Body of pancreas (tissue), 4 donors: ENCODE data around the gene SLC24A3. TPM values are rescaled to one million over a fixed set of nuclear protein-coding genes. Genes with fewer than 3 reads are reported as not detected.

ENCODE experiments used
- ATAC-seq: fragments of 150-250 bp; one replicate; pipeline ENCODE4 v1.9.1; 2016
- DNase-seq, 4 donors: peaks; one replicate each; pipeline ENCODE4 v3.0.0-alpha.2; 2019
- H3K27ac ChIP-seq, 4 donors: fragments of 200-600 bp; sonication (generic); 1 replicate in 3 of 4; 2 replicates in 1 of 4; pipeline versions ENCODE4 v1.5.1 to v1.6.1; 2016 to 2019; ENCODE audit warnings: mild to moderate bottlenecking in 1 of 4, mixed read lengths in 1 of 4, moderate library complexity in 1 of 4
- H3K27me3 ChIP-seq, 2 donors: fragments of 200-600 bp; sonication (generic); one replicate each; pipeline ENCODE4 v1.6.0; 2016; ENCODE audit warnings: mild to moderate bottlenecking in 1 of 2
- H3K36me3 ChIP-seq, 2 donors: fragments of 200-600 bp; sonication (generic); replicated peaks in 1 of 2; 2 replicates each; pipeline ENCODE4 v1.5.1; 2016; ENCODE audit warnings: low read depth in 2 of 2; ENCODE audit not compliant: insufficient read depth in 1 of 2
- H3K4me1 ChIP-seq: fragments of 200-600 bp; sonication (generic); one replicate; pipeline ENCODE4 v1.6.0; 2016
- H3K4me3 ChIP-seq, 2 donors: fragments of 200-600 bp; sonication (generic); 1 replicate in 1 of 2; 2 replicates in 1 of 2; pipeline ENCODE4 v1.5.1; 2016 to 2019
- H3K9me3 ChIP-seq, 3 donors: fragments of 200-600 bp; sonication (generic); 1 replicate in 2 of 3; 2 replicates in 1 of 3; pipeline ENCODE4 v1.5.1; 2016
- POLR2A ChIP-seq, 3 donors: fragments of 450-650 bp; IDR thresholded peaks; one replicate each; pipeline ENCODE4 v1.6.1; 2016; ENCODE audit warnings: antibody characterized with exemption in 3 of 3, mild to moderate bottlenecking in 2 of 3
- whole genome bisulfite sequencing, 2 donors: methylation state at CpG; one replicate each; pipeline ENCODE4 v1.1.5; 2017; 5-methylcytosine and 5-hydroxymethylcytosine counted together
- intact Hi-C: fragments of 100-400 bp; cut with DNase I; formaldehyde crosslinking; loops from one replicate; pipeline ENCODE4 v1.15.1; 2023
- total RNA-seq, 2 donors: library from RNA; depleted of rRNA; stranded (reverse); fragments of >200 nt; gene quantifications; one replicate each; pipeline ENCODE4 v1.1.0, GENCODE V29; 2016
- TF ChIP-seq, protein P1 (sequence below), 7 experiments: fragments of 450-650 bp in 4 of 7; fragments of 200-600 bp in 3 of 7; sonication (generic) in 3 of 7; IDR thresholded peaks; one replicate each; pipeline ENCODE4 v1.5.1; 2016 to 2019; ENCODE audit warnings: antibody characterized with exemption in 7 of 7

The SLC24A3 gene
- total RNA-seq, 2 donors from 2014 or later: 0.66 to 1.0 TPM

DNA sequence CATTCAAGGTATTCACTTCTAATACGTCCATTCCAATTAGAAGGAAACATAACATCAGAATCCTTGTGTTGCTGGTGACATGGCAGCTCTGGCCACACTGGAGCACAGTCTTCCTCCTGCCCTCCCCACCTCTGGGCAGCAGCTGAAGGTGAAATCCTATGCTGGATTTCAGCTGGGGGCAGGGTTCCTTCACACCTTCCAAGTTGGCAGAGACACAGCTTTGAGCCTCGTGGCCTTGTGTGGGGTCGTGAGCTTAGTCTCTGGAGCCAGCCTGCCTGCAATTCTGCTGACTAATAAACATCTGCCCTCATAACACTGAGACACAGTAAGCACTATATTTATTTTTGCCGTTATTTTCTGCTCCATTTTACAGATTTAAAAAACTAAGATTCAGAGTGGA, 326.7 kb downstream of the SLC24A3 start:
- Histone ChIP-seq H3K27ac (no peak overlapping the region), H3K4me1 (no peaks in the 10 kb centered on the region), H3K4me3 (no peak overlapping the region), H3K9me3 (no peaks in the 10 kb centered on the region), H3K27me3 (no peaks in the 10 kb centered on the region), H3K36me3 (no peaks in the 10 kb centered on the region)
- 21 to 31% methylated on average over 4 of the region's 4 CpGs for WGBS, 2 donors
- no peak for ATAC-seq
- DNase-seq: no peak
- no peak for TF ChIP-seq POLR2A (IDR thresholded peaks at IDR 0.05)
- TF ChIP-seq, protein P1, sequence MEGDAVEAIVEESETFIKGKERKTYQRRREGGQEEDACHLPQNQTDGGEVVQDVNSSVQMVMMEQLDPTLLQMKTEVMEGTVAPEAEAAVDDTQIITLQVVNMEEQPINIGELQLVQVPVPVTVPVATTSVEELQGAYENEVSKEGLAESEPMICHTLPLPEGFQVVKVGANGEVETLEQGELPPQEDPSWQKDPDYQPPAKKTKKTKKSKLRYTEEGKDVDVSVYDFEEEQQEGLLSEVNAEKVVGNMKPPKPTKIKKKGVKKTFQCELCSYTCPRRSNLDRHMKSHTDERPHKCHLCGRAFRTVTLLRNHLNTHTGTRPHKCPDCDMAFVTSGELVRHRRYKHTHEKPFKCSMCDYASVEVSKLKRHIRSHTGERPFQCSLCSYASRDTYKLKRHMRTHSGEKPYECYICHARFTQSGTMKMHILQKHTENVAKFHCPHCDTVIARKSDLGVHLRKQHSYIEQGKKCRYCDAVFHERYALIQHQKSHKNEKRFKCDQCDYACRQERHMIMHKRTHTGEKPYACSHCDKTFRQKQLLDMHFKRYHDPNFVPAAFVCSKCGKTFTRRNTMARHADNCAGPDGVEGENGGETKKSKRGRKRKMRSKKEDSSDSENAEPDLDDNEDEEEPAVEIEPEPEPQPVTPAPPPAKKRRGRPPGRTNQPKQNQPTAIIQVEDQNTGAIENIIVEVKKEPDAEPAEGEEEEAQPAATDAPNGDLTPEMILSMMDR (IDR thresholded peaks at IDR 0.05): no peak
- intact Hi-C loops: no loop called here

DNA sequence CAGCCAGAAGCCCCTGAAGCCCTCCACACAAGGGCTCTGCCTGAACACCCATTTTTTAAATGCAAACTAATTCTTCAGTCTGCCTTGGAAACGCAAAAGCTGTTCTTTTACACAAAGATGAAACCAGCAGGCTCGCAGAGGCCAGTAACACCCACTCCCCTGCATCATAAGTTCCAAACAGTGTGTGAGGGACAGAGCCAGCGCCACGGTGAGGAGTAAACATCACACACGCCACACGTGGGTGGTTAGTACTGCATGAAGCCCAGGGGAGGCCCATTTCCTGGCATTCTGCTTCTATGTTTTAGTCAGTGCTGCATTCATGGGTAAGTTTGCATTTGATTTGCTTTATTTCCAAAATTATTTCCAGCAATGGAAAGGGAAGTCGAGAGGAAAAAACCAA, 327.9 kb downstream of the SLC24A3 start:
- no peaks in the 10 kb centered on the region for H3K4me1 ChIP-seq
- H3K27ac ChIP-seq: no peak overlapping the region
- TF ChIP-seq, protein P1 (IDR thresholded peaks at IDR 0.05): no peak
- TF ChIP-seq POLR2A (IDR thresholded peaks at IDR 0.05): no peak
- peak in 2 of 4 donors; percentile 8 to 34 for DNase-seq
- intact Hi-C loops: no loop called here
- no peaks in the 10 kb centered on the region for H3K36me3 ChIP-seq
- no peak for ATAC-seq
- no peaks in the 10 kb centered on the region for H3K27me3 ChIP-seq
- WGBS, 2 donors: 27 to 38% methylated on average over 7 of the region's 7 CpGs
- H3K4me3 ChIP-seq: no peak overlapping the region
- no peaks in the 10 kb centered on the region for H3K9me3 ChIP-seq

DNA sequence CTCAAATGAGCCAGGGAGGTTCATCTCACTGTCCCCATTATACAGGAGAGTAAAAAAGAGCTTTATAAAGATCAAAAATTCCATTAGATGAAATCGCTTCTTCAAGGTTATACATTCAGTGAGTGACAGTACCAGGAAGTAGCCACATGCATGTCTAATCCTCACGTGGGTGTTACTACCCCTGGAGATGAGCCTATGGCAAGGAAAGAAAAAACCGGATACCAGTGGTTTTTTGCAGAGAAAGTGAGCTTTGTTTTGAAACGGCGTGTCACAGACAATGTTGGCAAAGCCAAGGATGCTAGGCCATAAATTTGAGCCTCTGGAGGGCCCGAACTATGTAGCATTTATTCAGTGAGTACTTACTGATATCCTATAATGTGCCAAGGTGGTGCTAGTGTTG, 330.7 kb downstream of the SLC24A3 start:
- no peaks in the 10 kb centered on the region for H3K36me3 ChIP-seq
- H3K27ac ChIP-seq: no peak overlapping the region
- no peak overlapping the region for H3K4me3 ChIP-seq
- H3K27me3 ChIP-seq: no peaks in the 10 kb centered on the region
- ATAC-seq (no peak), DNase-seq (no peak)
- H3K9me3 ChIP-seq: no peaks in the 10 kb centered on the region
- no peaks in the 10 kb centered on the region for H3K4me1 ChIP-seq
- TF ChIP-seq, protein P1 (IDR thresholded peaks at IDR 0.05): no peak
- TF ChIP-seq POLR2A (IDR thresholded peaks at IDR 0.05): no peak
- intact Hi-C loops: no loop called here
- WGBS, 2 donors: 67 to 68% methylated on average over 6 of the region's 6 CpGs

DNA sequence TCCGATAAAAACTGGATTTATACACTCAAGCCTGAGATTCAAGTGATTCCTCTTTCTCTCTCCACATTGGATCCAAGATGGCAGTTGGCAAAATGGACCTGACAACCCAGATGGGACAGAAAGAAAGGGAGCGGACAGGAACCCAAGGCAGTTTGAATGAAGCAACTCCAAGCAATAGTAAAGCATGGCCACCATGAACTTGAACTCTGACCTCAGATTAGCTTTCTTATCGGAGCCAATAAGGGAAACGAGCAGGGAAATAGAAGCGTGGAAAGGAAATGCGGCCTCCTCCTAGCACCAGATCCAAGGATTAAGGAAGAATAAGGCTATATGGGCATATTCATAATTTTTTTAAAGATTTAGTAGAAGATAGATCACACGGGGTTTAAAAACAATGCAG, 332.2 kb downstream of the SLC24A3 start:
- DNase-seq: no peak
- H3K4me3 ChIP-seq: no peak overlapping the region
- H3K9me3 ChIP-seq: no peaks in the 10 kb centered on the region
- no peak for ATAC-seq
- H3K36me3 ChIP-seq: no peaks in the 10 kb centered on the region
- no peaks in the 10 kb centered on the region for H3K27me3 ChIP-seq
- no peak for TF ChIP-seq POLR2A (IDR thresholded peaks at IDR 0.05)
- TF ChIP-seq, protein P1 (IDR thresholded peaks at IDR 0.05): no peak
- intact Hi-C loops: no loop called here
- H3K4me1 ChIP-seq: no peaks in the 10 kb centered on the region
- WGBS, 2 donors: 73 to 78% methylated on average over 7 of the region's 7 CpGs
- no peak overlapping the region for H3K27ac ChIP-seq

DNA sequence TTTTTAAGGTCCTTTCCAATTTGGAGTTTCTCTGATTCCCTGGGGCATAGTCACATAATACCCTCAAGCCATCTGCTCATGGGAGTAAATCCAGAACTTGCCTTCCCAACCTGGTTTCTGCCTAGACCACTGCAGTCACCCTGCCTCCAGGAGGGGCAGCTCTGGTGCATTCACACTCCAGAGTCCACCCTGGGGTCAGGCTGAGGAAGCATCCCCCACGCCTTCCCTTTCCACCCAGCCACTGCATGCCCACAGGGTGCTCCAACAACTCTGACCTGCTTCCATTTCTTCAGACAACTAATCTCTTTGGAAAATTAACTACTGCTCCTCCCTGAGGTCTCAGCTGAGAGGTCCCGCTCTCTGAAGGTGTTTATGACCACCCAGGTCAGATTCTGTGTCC, 334.2 kb downstream of the SLC24A3 start:
- intact Hi-C loops: no loop called here
- no peak for ATAC-seq
- WGBS, 2 donors: 78 to 92% methylated on average over 2 of the region's 2 CpGs
- TF ChIP-seq, protein P1 (IDR thresholded peaks at IDR 0.05): no peak
- TF ChIP-seq POLR2A (IDR thresholded peaks at IDR 0.05): no peak
- H3K4me1 ChIP-seq: no peaks in the 10 kb centered on the region
- H3K4me3 ChIP-seq: no peak overlapping the region
- no peak for DNase-seq
- no peaks in the 10 kb centered on the region for H3K27me3 ChIP-seq
- H3K9me3 ChIP-seq: no peaks in the 10 kb centered on the region
- H3K27ac ChIP-seq: no peak overlapping the region
- no peaks in the 10 kb centered on the region for H3K36me3 ChIP-seq
